ENCODE results near the gene PAPPA2. TPM values are rescaled to one million over a fixed set of nuclear protein-coding genes. Genes with fewer than 3 reads are reported as not detected.

PAPPA2 gene
- total and polyA plus RNA-seq, 9 of the 15 experiments (the other 6 are each of a cell fraction or from before 2014, with no cell fraction given), result 0.01 to 0.15 (median 0.05) TPM; not detected in 2

GRCh38 chr1:176733661-176734060 is 270.7 kb downstream of the PAPPA2 start:
- DNase-seq (ENCODE audit: extremely low read depth in 1 of 4, low spot score in 3 of 4), result no peak
- no peaks in the 10 kb centered on the region for H3K9me1 ChIP-seq (ENCODE audit: control insufficient read depth, insufficient read depth, low read length)

More at GRCh38 chr1:176733661-176734060, 270.7 kb downstream of the PAPPA2 start:
- Histone ChIP-seq H3K9ac (ENCODE audit: insufficient read depth in 1 of 2, low read depth in 2 of 2, low read length in 2 of 2) (no peak overlapping the region), H3K4me1 (replicated peaks in 1 of 2; ENCODE audit: control insufficient read depth in 2 of 2, insufficient read depth in 2 of 2, low read length in 2 of 2) (no peaks in the 10 kb centered on the region), H3K4me2 (ENCODE audit: insufficient read depth, low read length) (no peak overlapping the region), H3K4me3 (no peak overlapping the region), H4K20me1 (replicated peaks; ENCODE audit: control insufficient read depth, insufficient read depth, low read length) (no peaks in the 10 kb centered on the region), H3K9me3 (replicated peaks; ENCODE audit: control insufficient read depth, insufficient read depth, low read depth, low read length) (no peaks in the 10 kb centered on the region), H3K36me3 (ENCODE audit: control insufficient read depth, insufficient read depth, low read length) (no peaks in the 10 kb centered on the region), H2AFZ (ENCODE audit: low read depth, low read length) (no peak overlapping the region), H3K27ac (ENCODE audit: extremely low read depth, low read depth, low read length) (no peak overlapping the region), H3K79me2 (ENCODE audit: control insufficient read depth, insufficient read depth, low read length) (no peaks in the 10 kb centered on the region), H3K27me3 (ENCODE audit: control insufficient read depth in 2 of 2, insufficient read depth in 2 of 2, low read length in 2 of 2) (no peaks in the 10 kb centered on the region)
- no TSS peak for BruUV-seq (replicated peaks)
- ATAC-seq, result peak; percentile 42; the same call in 2 of the 3 replicates
- in situ Hi-C loops (cut with MboI), result no loop called here
- intact Hi-C loops (cut with micrococcal nuclease), result no loop called here
- TF ChIP-seq DLX4 (CRISPR knock-in tag; IDR thresholded peaks at IDR 0.05), result no peak
- no peak for TF ChIP-seq GATA2 (CRISPR knock-in tag; IDR thresholded peaks at IDR 0.05)
- TF ChIP-seq CEBPZ (IDR thresholded peaks at IDR 0.05; ENCODE audit: borderline replicate concordance, low read depth, low read length), result no peak
- TF ChIP-seq RAD21 (CRISPR knock-in tag; conservative IDR thresholded peaks at IDR 0.05 in 1 of 2, IDR thresholded peaks at IDR 0.05 in 1 of 2), result 0 out of 4 replicates have a peak, but pooled peaks of 1 of the 2 experiments have one; percentile 25
- no peak for TF ChIP-seq MYNN (IDR thresholded peaks at IDR 0.05)
- no peak for TF ChIP-seq MYNN (CRISPR knock-in tag; IDR thresholded peaks at IDR 0.05)
- TF ChIP-seq ZNF197 (CRISPR knock-in tag; IDR thresholded peaks at IDR 0.05; ENCODE audit: low read depth), result no peak
- no peak for TF ChIP-seq SIN3B (IDR thresholded peaks at IDR 0.05; ENCODE audit: low read depth)
- no peak for TF ChIP-seq HES1 (IDR thresholded peaks at IDR 0.05; ENCODE audit: low read depth)
- CTCF ChIA-PET (ENCODE audit: low intra/inter-chr PET ratio), result no interaction called here
- WGBS (ENCODE audit: insufficient coverage, low coverage, missing lambda C conversion rate), result 0% methylated on average over 1 of the region's 1 CpG
- no peak for FAIRE-seq
- POLR2A ChIA-PET, result interaction anchor here (0.7 kb wide), 1 partner anchor 193 kb away, joined by 3 read pairs; no protein-coding TSS in a partner anchor
